Activated naive CD8-positive, alpha-beta T cell treated with anti-CD3 and anti-CD28 coated beads, Interleukin-2, amount 10 ng/mL, durations not matched to agents 7 days and 5 days (primary cell): Measurements from ENCODE around the gene NMRAL1. TPM values are rescaled to one million over a fixed set of nuclear protein-coding genes. Genes with fewer than 3 reads are reported as not detected.

Experiments
- ATAC-seq: fragments of 150-1000 bp; cut with Tn5 transposase; one replicate; pipeline ENCODE4 v1.10.0; 2021; ENCODE audit warnings: low read depth, moderate library complexity
- POLR2A ChIA-PET: fragments of 350-600 bp; sonication (Branson Sonifier 250); formaldehyde crosslinking; loops from one replicate; lab custom pipeline; 2021; ENCODE audit warnings: antibody characterized with exemption; lab: Charles Lee
- DNase-seq: peaks from one replicate; pipeline ENCODE4 v3.0.0; 2021
- H3K27ac Mint-ChIP-seq: one replicate; pipeline ENCODE4 v1.8.0; 2022; ENCODE audit warnings: mild to moderate bottlenecking, mixed read lengths
- H3K27me3 Mint-ChIP-seq: one replicate; pipeline ENCODE4 v1.8.0; 2022; ENCODE audit warnings: mild to moderate bottlenecking, moderate library complexity, mixed read lengths
- H3K36me3 Mint-ChIP-seq: one replicate; pipeline ENCODE4 v1.8.0; 2021; ENCODE audit warnings: mild to moderate bottlenecking, mixed read lengths
- H3K4me1 Mint-ChIP-seq: one replicate; pipeline ENCODE4 v1.8.0; 2021; ENCODE audit warnings: mixed read lengths
- H3K4me3 Mint-ChIP-seq: one replicate; pipeline ENCODE4 v1.8.0; 2022; ENCODE audit warnings: mild to moderate bottlenecking, moderate library complexity, mixed read lengths
- H3K9me3 Mint-ChIP-seq: one replicate; pipeline ENCODE4 v1.8.0; 2021; ENCODE audit warnings: mixed read lengths
- total RNA-seq, 2 experiments: library from RNA; stranded (reverse); gene quantifications; one replicate each; pipeline ENCODE4 v1.2.3, GENCODE V29; 2021

The NMRAL1 gene
- total RNA-seq, 2 experiments from 2014 or later, result 64.5 to 64.6 TPM

- ATAC-seq (peak; percentile 94), DNase-seq (peak; percentile 97)
- Mint-ChIP-seq H3K36me3 (peaks cover 9% of the 10 kb centered on the region), H3K27ac (peak within 1 kb of the TSS; percentile 99), H3K4me3 (peak within 1 kb of the TSS; percentile 94), H3K4me1 (peaks cover 23% of the 10 kb centered on the region), H3K9me3 (no peaks in the 10 kb centered on the region), H3K27me3 (no peaks in the 10 kb centered on the region)
- POLR2A ChIA-PET, result interaction anchor here (4.6 kb wide), 1 partner anchor 10 kb away, joined by 30 read pairs; the partner anchor contains the start of gene CORO7
These were observed 48.9 kb downstream of the NMRAL1 start, which contains the start of gene DNAJA3 for GRCh38 chr16:4425378-4426020. Gene DNAJA3 (plus strand): TSS chr16:4425868. CDS start chr16:4425882, 14 bp downstream.

GRCh38 chr16:4420505-4421105, 53.8 kb downstream of the NMRAL1 start:
- Mint-ChIP-seq H3K4me3 (no peak overlapping the region), H3K9me3 (no peaks in the 10 kb centered on the region), H3K36me3 (no peaks in the 10 kb centered on the region), H3K27ac (no peak overlapping the region), H3K27me3 (no peaks in the 10 kb centered on the region), H3K4me1 (peaks cover 8% of the 10 kb centered on the region)
- ATAC-seq (no peak), DNase-seq (no peak)
- POLR2A ChIA-PET, result no interaction called here

GRCh38 chr16:4419402-4419959, 54.9 kb downstream of the NMRAL1 start:
- ATAC-seq (no peak), DNase-seq (no peak)
- POLR2A ChIA-PET, result interaction anchor here (0.6 to 0.7 kb wide), 2 partner anchors 9 to 68 kb away, joined by 6 read pairs; no protein-coding TSS in a partner anchor
- H3K4me3 Mint-ChIP-seq, result no peak overlapping the region
- H3K27me3 Mint-ChIP-seq, result no peaks in the 10 kb centered on the region
- H3K4me1 Mint-ChIP-seq, result peaks cover 14% of the 10 kb centered on the region
- H3K27ac Mint-ChIP-seq, result no peak overlapping the region
- peaks cover 5% of the 10 kb centered on the region for H3K36me3 Mint-ChIP-seq
- no peaks in the 10 kb centered on the region for H3K9me3 Mint-ChIP-seq

- no peaks in the 10 kb centered on the region for H3K9me3 Mint-ChIP-seq
- H3K4me1 Mint-ChIP-seq, result peaks cover 22% of the 10 kb centered on the region
- H3K27me3 Mint-ChIP-seq, result no peaks in the 10 kb centered on the region
- peaks cover 17% of the 10 kb centered on the region for H3K36me3 Mint-ChIP-seq
- POLR2A ChIA-PET, result interaction anchor here (0.5 to 4.2 kb wide), 15 partner anchors 10 to 352 kb away, joined by 3 to 41 read pairs (median 4); partner anchors contain the start of genes DNAJA3, HMOX2, NMRAL1 and PAM16
- DNase-seq (peak; percentile 99), ATAC-seq (peak; percentile 69)
- H3K27ac Mint-ChIP-seq, result peak within 1 kb of the TSS; percentile 96
- H3K4me3 Mint-ChIP-seq, result peak within 1 kb of the TSS; percentile 92
These were observed 58.0 kb downstream of the NMRAL1 start, which contains the start of gene CORO7 for GRCh38 chr16:4416200-4417032. Gene CORO7 (minus strand): TSS chr16:4416596. CDS start chr16:4416518, 78 bp downstream.

GRCh38 chr16:4415538-4416199, 58.8 kb downstream of the NMRAL1 start:
- H3K27ac Mint-ChIP-seq, result peak overlapping the region; percentile 96
- H3K9me3 Mint-ChIP-seq, result no peaks in the 10 kb centered on the region
- POLR2A ChIA-PET, result interaction anchor here (0.8 to 4.2 kb wide), 14 partner anchors 11 to 353 kb away, joined by 3 to 41 read pairs (median 4); partner anchors contain the start of genes DNAJA3, HMOX2, NMRAL1 and PAM16
- H3K36me3 Mint-ChIP-seq, result peaks cover 21% of the 10 kb centered on the region
- ATAC-seq (peak; percentile 16), DNase-seq (peak; percentile 80)
- H3K27me3 Mint-ChIP-seq, result no peaks in the 10 kb centered on the region
- H3K4me1 Mint-ChIP-seq, result peaks cover 26% of the 10 kb centered on the region
- H3K4me3 Mint-ChIP-seq, result peak overlapping the region; percentile 92

- POLR2A ChIA-PET, result interaction anchor here (0.7 to 4.2 kb wide), 11 partner anchors 12 to 318 kb away, joined by 3 to 41 read pairs (median 5); partner anchors contain the start of genes DNAJA3, HMOX2 and NMRAL1
- DNase-seq (peak; percentile 64), ATAC-seq (peak; percentile 62)
- Mint-ChIP-seq H3K4me3 (peak overlapping the region; percentile 92), H3K9me3 (no peaks in the 10 kb centered on the region), H3K4me1 (peaks cover 27% of the 10 kb centered on the region), H3K27ac (peak overlapping the region; percentile 96), H3K27me3 (no peaks in the 10 kb centered on the region), H3K36me3 (peaks cover 25% of the 10 kb centered on the region)
These were observed 60.1 kb downstream of the NMRAL1 start for GRCh38 chr16:4414187-4414917.

- no peak for DNase-seq
- peaks cover 27% of the 10 kb centered on the region for H3K4me1 Mint-ChIP-seq
These were observed 61.6 kb downstream of the NMRAL1 start for GRCh38 chr16:4412854-4413253.

GRCh38 chr16:4412159-4412558, 62.3 kb downstream of the NMRAL1 start:
- peaks cover 25% of the 10 kb centered on the region for H3K36me3 Mint-ChIP-seq
- H3K27ac Mint-ChIP-seq, result no peak overlapping the region

More at GRCh38 chr16:4412854-4413253, 61.6 kb downstream of the NMRAL1 start:
- no peak overlapping the region for H3K27ac Mint-ChIP-seq
- POLR2A ChIA-PET, result no interaction called here
- ATAC-seq, result no peak
- H3K36me3 Mint-ChIP-seq, result peaks cover 25% of the 10 kb centered on the region
- H3K9me3 Mint-ChIP-seq, result no peaks in the 10 kb centered on the region
- no peaks in the 10 kb centered on the region for H3K27me3 Mint-ChIP-seq
- H3K4me3 Mint-ChIP-seq, result no peak overlapping the region

More at GRCh38 chr16:4412159-4412558, 62.3 kb downstream of the NMRAL1 start:
- Mint-ChIP-seq H3K4me3 (no peak overlapping the region), H3K4me1 (peaks cover 27% of the 10 kb centered on the region), H3K9me3 (no peaks in the 10 kb centered on the region), H3K27me3 (no peaks in the 10 kb centered on the region)
- DNase-seq, result no peak
- POLR2A ChIA-PET, result no interaction called here
- no peak for ATAC-seq

Other genes starting within 250 kb of the NMRAL1 start
- not detected for gene SRL, start 232.5 kb downstream of the NMRAL1 start, total RNA-seq
- 10 to 100 TPM; 20.6 to 23.2 TPM for gene TFAP4, start 201.6 kb downstream of the NMRAL1 start, total RNA-seq
- gene GLIS2, start 158.6 kb downstream of the NMRAL1 start, total RNA-seq, result under 1 TPM; 0.14 TPM
- 10 to 100 TPM; 42.5 to 50.0 TPM for gene PAM16, start 123.3 kb downstream of the NMRAL1 start, total RNA-seq
- gene VASN, start 102.8 kb downstream of the NMRAL1 start, total RNA-seq, result under 1 TPM; 0.11 to 0.20 TPM
- 100 to 1,000 TPM; 168 to 186 TPM for gene CORO7, start 58.0 kb downstream of the NMRAL1 start, total RNA-seq
- gene DNAJA3, start 48.8 kb downstream of the NMRAL1 start, total RNA-seq, result 10 to 100 TPM; 52.2 to 62.2 TPM
- 10 to 100 TPM; 84.5 to 86.9 TPM for gene HMOX2, start 1.8 kb upstream of the NMRAL1 start, total RNA-seq
- 10 to 100 TPM; 36.3 to 42.1 TPM for gene CDIP1, start 64.1 kb upstream of the NMRAL1 start, total RNA-seq
- gene C16orf96, start 81.7 kb upstream of the NMRAL1 start, total RNA-seq, result under 1 TPM; 0.08 to 0.17 TPM
- gene UBALD1, start 140.3 kb upstream of the NMRAL1 start, total RNA-seq, result 10 to 100 TPM; 21.3 to 23.7 TPM
- gene MGRN1, start 150.2 kb upstream of the NMRAL1 start, total RNA-seq, result 10 to 100 TPM; 84.4 to 91.7 TPM
- gene NUDT16L1, start 218.9 kb upstream of the NMRAL1 start, total RNA-seq, result 10 to 100 TPM; 40.7 to 42.7 TPM